NCI-H345 treated with DMSO at 0.1 percent for 48 hours (cell line): ENCODE data around the gene HTR3C.

ENCODE experiments used
- DNase-seq: peaks from one replicate; lab custom pipeline; 2025; ENCODE audit not compliant: unreplicated experiment; lab: John Stamatoyannopoulos, UW

Gene HTR3C

DNA sequence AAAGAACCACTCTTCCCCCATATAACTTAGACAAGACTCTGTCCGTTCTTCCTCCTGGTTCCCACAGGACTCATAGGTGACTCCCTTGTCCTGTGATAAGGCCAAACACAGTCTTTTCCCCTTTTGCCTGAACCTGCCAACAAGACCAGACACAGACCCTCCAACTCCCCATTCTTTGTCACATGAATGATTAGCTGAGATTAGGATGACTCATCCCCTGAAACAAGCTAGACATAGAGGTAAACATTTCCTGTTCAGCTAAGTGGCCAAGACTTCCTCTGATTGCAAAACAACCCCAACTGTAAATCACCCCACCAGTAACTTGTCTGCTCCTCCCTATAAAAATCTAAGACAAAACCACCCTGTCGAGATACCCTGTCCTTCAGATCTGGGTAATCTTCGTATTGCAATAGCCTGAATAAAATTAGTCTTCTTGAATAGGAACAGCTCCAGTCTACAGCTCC is 32.6 kb downstream of the HTR3C start:
- no peak for DNase-seq

- DNase-seq, result no peak
Measured at GRCh38 chr3:184092199-184092598, 39.4 kb downstream of the HTR3C start.

GRCh38 chr3:184096811-184097383 is 44.0 kb downstream of the HTR3C start, which contains the start of gene HTR3E:
Gene HTR3E (plus strand): TSS chr3:184097064. CDS start chr3:184097530, 466 bp downstream.
- no peak for DNase-seq

- no peak for DNase-seq
Measured at GRCh38 chr3:184097556-184097955, 44.7 kb downstream of the HTR3C start.

DNA sequence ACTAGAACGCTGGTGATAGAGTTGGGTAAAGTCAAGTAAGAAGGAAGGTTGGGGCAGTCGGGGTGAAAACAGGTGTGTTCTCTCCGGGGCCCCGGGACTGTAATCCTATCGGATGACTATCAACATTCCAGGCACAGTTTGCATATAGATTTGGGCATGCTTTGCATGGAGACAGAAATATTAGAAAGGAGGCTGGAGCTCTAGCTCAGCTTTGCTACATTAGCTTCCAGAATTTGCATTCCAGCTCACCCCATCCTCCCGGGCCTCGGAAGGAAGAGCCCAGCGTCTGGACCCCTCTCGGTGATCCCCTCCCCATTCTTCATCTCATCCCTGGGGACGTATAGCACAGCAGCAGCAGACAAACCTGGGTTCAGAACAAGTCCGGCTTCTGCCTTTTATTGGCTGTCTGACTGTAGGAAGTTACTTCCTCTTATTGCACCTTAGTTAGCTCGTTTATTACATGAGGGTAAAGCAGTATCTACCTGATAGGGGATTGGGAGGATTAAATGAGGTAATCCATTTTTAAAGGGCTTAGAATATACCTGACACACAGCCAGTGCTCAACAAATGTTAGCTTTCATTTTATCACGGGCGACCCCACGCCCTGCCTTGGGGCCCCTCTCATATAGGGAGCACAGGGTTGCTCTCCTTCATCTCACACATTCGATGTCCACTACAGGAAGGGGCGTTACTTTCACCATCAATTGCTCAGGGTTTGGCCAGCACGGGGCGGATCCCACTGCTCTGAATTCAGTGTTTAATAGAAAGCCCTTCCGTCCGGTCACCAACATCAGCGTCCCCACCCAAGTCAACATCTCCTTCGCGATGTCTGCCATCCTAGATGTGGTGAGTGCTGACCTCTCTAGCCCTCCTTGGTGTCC is 47.2 kb downstream of the HTR3C start:
- no peak for DNase-seq
